Cardiac muscle cell (in vitro differentiated cells and primary cell): ENCODE results near the gene ASPDH. TPM values are rescaled to one million over a fixed set of nuclear protein-coding genes. Genes with fewer than 3 reads are reported as not detected.

Experiments
- DNase-seq, 2 donors: peaks; one replicate each; pipeline versions ENCODE4 v3.0.0 to v3.0.0-alpha.2; 2010 to 2017; ENCODE audit warnings: low read depth in 1 of 2, low spot score in 1 of 2
- H3K27ac ChIP-seq: fragments of 200-600 bp; sonication (generic); 2 replicates; pipeline ENCODE4 v1.5.1; 2016
- H3K27me3 ChIP-seq: fragments of 200-600 bp; sonication (generic); 2 replicates; pipeline ENCODE4 v1.6.0; 2016; ENCODE audit warnings: control low read depth
- H3K36me3 ChIP-seq: fragments of 200-600 bp; sonication (generic); 2 replicates; pipeline ENCODE4 v1.5.1; 2016; ENCODE audit warnings: control low read depth
- H3K4me1 ChIP-seq: fragments of 200-600 bp; sonication (generic); 2 replicates; pipeline ENCODE4 v1.8.1; 2017; ENCODE audit warnings: low read depth, mild to moderate bottlenecking, mixed run types
- H3K4me3 ChIP-seq: fragments of 200-600 bp; sonication (generic); 2 replicates; pipeline ENCODE4 v1.5.1; 2016; ENCODE audit warnings: mild to moderate bottlenecking
- H3K9me3 ChIP-seq: fragments of 200-600 bp; sonication (generic); 2 replicates; pipeline ENCODE4 v1.5.1; 2017; ENCODE audit warnings: low read depth, mild to moderate bottlenecking, control low read depth
- CTCF ChIP-seq: IDR thresholded peaks from 2 replicates; pipeline ENCODE4 v1.5.1; 2012; ENCODE audit warnings: low read depth, mild to moderate bottlenecking, low read length
- polyA plus RNA-seq: library from polyadenylated mRNA; unstranded; fragments of >200 nt; fragmentation: Nextera tagmentation; extraction: Ambion mirVana; gene quantifications from 2 replicates; pipeline ENCODE4 v1.2.1, GENCODE V29; 2016
- total RNA-seq: library from RNA; depleted of rRNA; stranded (reverse); fragments of >200 nt; gene quantifications from 2 replicates; pipeline ENCODE4 v1.2.3, GENCODE V29; 2016

Gene ASPDH
- total and polyA plus RNA-seq, 2 experiments from 2014 or later = not detected

- TF ChIP-seq CTCF = no peak
- H3K4me1 ChIP-seq = no peaks in the 10 kb centered on the region
Observed at GRCh38 chr19:50520822-50521465, 7.2 kb upstream of the ASPDH start.

DNA sequence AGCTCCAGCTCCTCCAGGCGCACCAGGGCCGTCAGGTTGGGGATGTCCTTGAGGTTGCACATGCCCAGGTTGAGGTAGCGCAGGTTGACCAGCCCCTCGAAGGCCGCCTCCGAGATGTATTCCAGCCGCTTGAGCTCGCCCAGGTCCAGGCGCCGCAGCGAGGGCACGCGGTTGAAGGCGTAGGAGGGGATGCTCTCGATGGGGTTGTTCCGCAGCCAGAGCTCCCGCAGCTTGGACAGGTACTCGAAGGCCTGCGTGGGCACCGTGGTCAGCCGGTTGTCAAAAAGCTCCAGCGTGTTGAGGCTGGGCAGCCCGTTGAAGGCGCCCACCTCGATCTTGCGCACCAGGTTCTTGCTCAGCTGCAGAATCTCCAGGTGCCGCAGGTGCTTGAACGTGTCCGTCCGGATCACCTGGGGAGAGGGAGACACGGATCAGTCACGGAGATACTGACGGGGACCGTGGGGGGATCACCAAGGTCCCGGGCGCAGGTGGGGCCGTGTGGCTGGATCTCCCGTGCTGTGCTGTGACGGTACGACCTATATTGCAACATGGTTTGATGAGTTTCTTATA, 5.4 kb upstream of the ASPDH start:
- Histone ChIP-seq H3K4me3 (no peak overlapping the region), H3K27ac (no peak overlapping the region), H3K4me1 (peaks cover 15% of the 10 kb centered on the region), H3K9me3 (no peaks in the 10 kb centered on the region), H3K27me3 (no peaks in the 10 kb centered on the region), H3K36me3 (peaks cover 7% of the 10 kb centered on the region)
- no peak for DNase-seq
- TF ChIP-seq CTCF = no peak

More at GRCh38 chr19:50520822-50521465, 7.2 kb upstream of the ASPDH start:
- H3K27me3 ChIP-seq = no peaks in the 10 kb centered on the region
- DNase-seq = no peak
- no peak overlapping the region for H3K27ac ChIP-seq
- H3K36me3 ChIP-seq = peaks cover 7% of the 10 kb centered on the region
- no peaks in the 10 kb centered on the region for H3K9me3 ChIP-seq
- no peak overlapping the region for H3K4me3 ChIP-seq

- no peak for DNase-seq
- Histone ChIP-seq H3K9me3 (no peaks in the 10 kb centered on the region), H3K27me3 (no peaks in the 10 kb centered on the region), H3K4me1 (peaks cover 17% of the 10 kb centered on the region), H3K36me3 (peaks cover 7% of the 10 kb centered on the region), H3K27ac (no peak overlapping the region), H3K4me3 (no peak overlapping the region)
- TF ChIP-seq CTCF = no peak
Observed at GRCh38 chr19:50518091-50519005, 4.6 kb upstream of the ASPDH start.

GRCh38 chr19:50517704-50518075, 4.0 kb upstream of the ASPDH start:
- Histone ChIP-seq H3K27me3 (no peaks in the 10 kb centered on the region), H3K4me3 (no peak overlapping the region), H3K9me3 (no peaks in the 10 kb centered on the region), H3K36me3 (peaks cover 7% of the 10 kb centered on the region), H3K4me1 (peaks cover 17% of the 10 kb centered on the region), H3K27ac (no peak overlapping the region)
- DNase-seq = no peak
- no peak for TF ChIP-seq CTCF

- Histone ChIP-seq H3K4me3 (no peak overlapping the region), H3K9me3 (no peaks in the 10 kb centered on the region), H3K36me3 (peaks cover 7% of the 10 kb centered on the region), H3K4me1 (peaks cover 17% of the 10 kb centered on the region), H3K27ac (no peak overlapping the region), H3K27me3 (no peaks in the 10 kb centered on the region)
- no peak for DNase-seq
- no peak for TF ChIP-seq CTCF
Observed at GRCh38 chr19:50516964-50517703, 3.4 kb upstream of the ASPDH start.
